HL-60/S4 treated with retinoic acid at 250 ng/mL for 4 days and 3 days (cell line): ENCODE results near the gene OR2B6.
"Not testable (repeated sequence)": the region's sequence is repeated elsewhere in the genome, so short reads cannot be mapped to it uniquely, and the experiment has no call there.

Experiments
- in situ Hi-C: fragments of 300-500 bp; cut with MboI; formaldehyde crosslinking; loops from 2 replicates; pipeline ENCODE4 v1.7.0; 2022; ENCODE audit warnings: low sequenced_read_pairs

OR2B6 gene

GRCh38 chr6:27956941-27957340, at the start of gene OR2B6:
TSS of gene OR2B6 (plus strand) at chr6:27957241. CDS start at chr6:27957241, 0 bp downstream.
- in situ Hi-C loops, result no loop called here

GRCh38 chr6:27908017-27908416, 49.0 kb upstream of the OR2B6 start:
- in situ Hi-C loops, result loop anchor here (25.0 kb wide), 1 partner anchor 454 kb away; no protein-coding TSS in a partner anchor

- in situ Hi-C loops, result loop anchor here (25.0 kb wide), 1 partner anchor 450 kb away; no protein-coding TSS in a partner anchor
These were observed 45.0 kb upstream of the OR2B6 start, which contains the start of gene OR2B2 for GRCh38 chr6:27911956-27912446. TSS of gene OR2B2 (minus strand) at chr6:27912396. CDS start at chr6:27912319, 77 bp downstream.

DNA sequence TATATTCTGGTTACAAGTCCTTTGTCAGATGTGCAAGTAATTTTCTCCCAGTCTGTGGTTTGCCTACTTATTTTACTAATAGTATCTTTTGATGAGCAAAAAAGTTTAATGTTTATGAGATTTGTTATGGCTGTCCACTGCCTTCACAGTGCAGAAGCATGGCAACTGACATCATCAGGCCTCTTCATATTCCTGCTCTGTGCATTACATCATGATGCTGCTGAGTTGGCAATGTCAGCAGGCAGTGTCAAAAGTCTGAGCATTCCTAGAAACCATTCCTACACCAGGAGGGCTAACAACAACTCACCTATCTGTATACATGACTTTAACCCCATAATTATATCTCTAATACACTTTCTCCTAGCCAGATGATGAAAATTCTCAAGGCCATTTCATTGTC, 34.1 kb upstream of the OR2B6 start:
- in situ Hi-C loops, result loop anchor here (25.0 kb wide), 1 partner anchor 439 kb away; no protein-coding TSS in a partner anchor

- in situ Hi-C loops, result loop anchor here (25.0 kb wide), 1 partner anchor 438 kb away; no protein-coding TSS in a partner anchor
These were observed 32.9 kb upstream of the OR2B6 start for GRCh38 chr6:27924179-27924578.

DNA sequence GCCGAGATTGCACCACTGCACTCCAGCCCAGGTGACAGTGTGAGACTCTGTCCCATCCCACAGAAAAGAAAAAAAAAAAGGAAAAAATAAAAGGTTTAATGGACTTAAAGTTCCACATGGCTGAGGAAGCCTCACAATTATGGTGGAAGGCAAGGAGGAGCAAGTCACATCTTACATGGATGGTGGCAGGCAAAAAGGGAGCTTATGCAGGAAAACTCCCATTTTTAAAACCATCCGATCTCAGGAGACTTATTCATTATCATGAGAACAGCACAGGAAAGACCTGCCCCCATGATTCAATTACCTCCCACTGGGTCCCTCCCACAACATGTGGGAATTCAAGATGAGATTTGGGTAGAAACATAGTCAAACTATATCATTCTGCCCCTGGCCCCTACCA, 29.0 kb upstream of the OR2B6 start:
- in situ Hi-C loops, result not testable (repeated sequence)

DNA sequence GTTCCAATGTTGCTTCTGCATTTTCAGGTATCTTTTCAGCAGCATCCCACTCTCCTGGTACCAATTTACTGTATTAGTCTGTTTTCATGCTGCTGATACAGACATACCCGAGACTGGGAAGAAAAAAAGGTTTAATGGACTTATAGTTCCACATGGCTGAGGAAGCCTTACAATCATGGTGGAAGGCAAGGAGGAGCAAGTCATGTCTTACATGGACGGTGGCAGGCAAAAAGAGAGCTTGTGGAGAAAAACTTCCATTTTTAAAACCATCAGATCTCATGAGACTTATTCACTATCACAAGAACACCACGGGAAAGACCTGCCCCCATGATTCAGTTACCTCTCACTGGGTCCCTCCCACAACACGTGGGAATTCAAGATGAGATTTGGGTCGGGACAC, 27.1 kb upstream of the OR2B6 start:
- in situ Hi-C loops, result not testable (repeated sequence)

- in situ Hi-C loops, result no loop called here
These were observed 25.8 kb upstream of the OR2B6 start for GRCh38 chr6:27931209-27931608.

GRCh38 chr6:27940766-27941165, 16.3 kb upstream of the OR2B6 start:
- in situ Hi-C loops, result no loop called here

- in situ Hi-C loops, result not testable (repeated sequence)
These were observed 14.0 kb upstream of the OR2B6 start for GRCh38 chr6:27943072-27943471.

GRCh38 chr6:27948237-27948636, 8.8 kb upstream of the OR2B6 start:
- in situ Hi-C loops, result no loop called here

DNA sequence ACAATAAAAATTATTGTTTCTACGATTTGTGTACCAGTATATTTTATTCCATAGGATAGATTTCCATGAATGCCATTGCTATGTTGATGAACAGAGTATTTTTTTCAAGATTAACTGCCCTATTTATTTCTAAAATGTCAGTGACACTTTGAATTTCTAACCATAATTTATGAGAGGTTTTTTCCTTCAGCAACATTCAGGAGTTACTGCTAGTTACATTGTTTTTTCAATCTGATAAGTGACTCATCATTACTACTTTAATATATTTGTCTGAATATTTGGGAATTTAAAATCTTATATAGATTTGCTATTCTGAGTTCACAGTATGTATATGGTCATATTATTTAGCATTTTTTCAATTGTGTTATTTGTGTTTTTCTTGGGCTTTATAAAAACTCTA, 6.0 kb upstream of the OR2B6 start:
- in situ Hi-C loops, result no loop called here

GRCh38 chr6:27957516-27957915, 475 bp downstream of the OR2B6 start:
- in situ Hi-C loops, result no loop called here

DNA sequence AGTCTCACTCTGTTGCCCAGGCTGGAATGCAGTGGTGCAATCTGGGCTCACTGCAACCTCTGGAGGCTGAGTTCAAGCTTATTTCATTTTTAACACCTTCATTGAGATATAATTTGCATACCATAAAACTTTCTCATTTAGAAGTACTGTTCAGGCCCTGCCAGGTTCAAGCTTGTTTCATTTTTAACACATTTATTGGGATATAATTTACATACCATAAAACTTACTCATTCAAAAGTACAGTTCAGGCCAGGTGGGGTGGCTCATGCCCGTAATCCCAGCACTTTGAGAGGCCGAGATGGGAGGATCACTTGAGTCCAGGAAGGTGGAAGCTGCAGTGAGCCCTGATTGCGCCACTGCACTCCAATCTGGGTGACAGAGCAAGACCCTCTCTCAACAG, 5.5 kb downstream of the OR2B6 start:
- in situ Hi-C loops, result no loop called here

DNA sequence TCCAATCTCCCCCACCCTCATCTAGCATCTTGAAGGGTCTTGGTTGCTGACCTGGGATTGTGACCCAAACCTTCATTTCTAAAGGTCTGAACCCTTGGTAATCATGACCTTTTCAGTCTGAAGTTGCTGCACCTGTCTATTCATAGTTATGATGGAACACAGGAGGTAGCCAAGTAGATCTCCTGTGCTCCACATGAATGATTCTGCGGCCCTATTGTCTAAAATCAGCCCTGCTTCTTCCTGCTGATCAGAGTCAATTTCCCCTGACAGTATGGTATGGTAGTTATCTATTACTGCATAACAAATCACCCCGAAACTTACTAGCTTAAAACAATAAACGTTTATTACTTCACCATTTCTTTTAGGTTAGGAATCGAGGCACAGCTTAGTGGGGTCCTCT, 9.0 kb downstream of the OR2B6 start:
- in situ Hi-C loops, result no loop called here

- in situ Hi-C loops, result no loop called here
These were observed 9.9 kb downstream of the OR2B6 start for GRCh38 chr6:27966816-27967426.

- in situ Hi-C loops, result no loop called here
These were observed 13.4 kb downstream of the OR2B6 start for GRCh38 chr6:27970444-27970843.

GRCh38 chr6:27972750-27973149, 15.7 kb downstream of the OR2B6 start:
- in situ Hi-C loops, result no loop called here

GRCh38 chr6:27977387-27977786, 20.3 kb downstream of the OR2B6 start:
- in situ Hi-C loops, result no loop called here

DNA sequence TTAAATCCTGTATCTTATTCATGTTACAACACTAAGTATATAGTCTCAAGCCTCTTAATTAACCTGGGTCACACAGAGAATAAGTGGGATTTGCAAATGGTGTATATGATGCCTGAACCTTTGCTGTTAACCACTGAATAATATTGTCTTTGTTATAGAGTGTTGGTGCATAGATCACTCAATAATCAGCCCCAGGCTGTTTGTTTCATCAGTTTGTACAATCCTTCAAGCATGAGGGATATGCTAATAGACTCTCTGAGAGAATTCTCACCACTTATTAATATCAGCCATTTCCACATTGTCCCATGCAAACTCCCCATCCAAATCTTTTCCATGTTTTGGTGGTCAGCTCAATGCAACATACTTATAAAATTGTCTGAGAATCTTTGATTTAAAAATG, 21.7 kb downstream of the OR2B6 start:
- in situ Hi-C loops, result no loop called here

- in situ Hi-C loops, result no loop called here
These were observed 23.1 kb downstream of the OR2B6 start for GRCh38 chr6:27980111-27980510.

- in situ Hi-C loops, result no loop called here
These were observed 30.1 kb downstream of the OR2B6 start for GRCh38 chr6:27986928-27987725.
